Measurements from ENCODE around the gene CAPZB.

GRCh38 chr1:19324665-19324990 is 160.7 kb downstream of the CAPZB start:
- TF ChIP-seq ZFX (IDR thresholded peaks at IDR 0.05) (no peak), CTCF (conservative IDR thresholded peaks at IDR 0.05) (no peak)
